HCT116 (cell line): ENCODE results near the gene METTL22.

Experiments
- EZH2 ChIP-seq: fragments of 200-600 bp; sonication (generic); IDR thresholded peaks from 2 replicates; pipeline ENCODE4 v1.6.1; 2017; ENCODE audit warnings: antibody characterized with exemption, mixed run types
- TF ChIP-seq, protein P1 (sequence below), 3 experiments: fragments of 200-600 bp in 1 of 3; sonication (generic) in 1 of 3; IDR thresholded peaks in 2 of 3; conservative IDR thresholded peaks in 1 of 3; 2 replicates each; pipeline ENCODE4 v1.5.1; 2012 to 2017; ENCODE audit warnings: low read depth in 2 of 3, low read length in 2 of 3, antibody characterized with exemption in 1 of 3, borderline replicate concordance in 1 of 3, control low read depth in 1 of 3, mild to moderate bottlenecking in 1 of 3, mixed read lengths in 1 of 3, mixed run types in 1 of 3, moderate library complexity in 1 of 3; ENCODE audit not compliant: insufficient read depth in 1 of 3
- TF ChIP-seq, protein P2 (sequence below): IDR thresholded peaks from 2 replicates; pipeline ENCODE4 v1.6.1; 2012

DNA sequence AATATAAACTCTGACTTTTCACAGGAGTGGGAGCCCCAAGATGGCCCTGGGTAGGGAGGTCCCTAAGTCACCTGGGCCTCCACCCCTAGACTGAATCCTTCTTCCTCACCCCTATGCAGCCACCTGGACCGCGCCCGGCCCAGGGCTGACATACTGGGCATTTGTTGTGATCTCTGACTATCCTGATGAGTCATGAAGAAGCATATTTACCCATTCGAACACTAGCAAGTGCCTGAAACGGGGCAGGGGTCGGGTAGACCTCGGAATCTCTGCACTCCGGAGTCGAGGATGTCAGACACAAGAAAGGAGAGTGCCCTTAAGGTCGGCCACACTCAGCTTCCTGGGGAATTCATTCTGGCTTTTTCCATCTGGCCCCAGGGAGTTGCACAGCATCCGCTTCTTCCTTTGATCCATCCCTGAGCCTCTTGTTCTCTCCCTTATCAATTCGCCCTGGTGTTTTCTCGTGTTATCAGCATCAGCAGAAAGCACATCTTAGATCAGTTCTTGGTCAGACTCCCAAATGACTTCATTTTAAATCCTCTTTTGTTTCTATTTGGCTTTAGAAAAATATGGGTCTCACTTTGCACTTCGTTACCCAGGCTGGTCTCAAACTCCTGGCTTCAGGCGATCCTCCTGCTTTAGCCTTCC, 10.4 kb downstream of the METTL22 start:
- TF ChIP-seq EZH2, result no peak
- TF ChIP-seq, protein P1, sequence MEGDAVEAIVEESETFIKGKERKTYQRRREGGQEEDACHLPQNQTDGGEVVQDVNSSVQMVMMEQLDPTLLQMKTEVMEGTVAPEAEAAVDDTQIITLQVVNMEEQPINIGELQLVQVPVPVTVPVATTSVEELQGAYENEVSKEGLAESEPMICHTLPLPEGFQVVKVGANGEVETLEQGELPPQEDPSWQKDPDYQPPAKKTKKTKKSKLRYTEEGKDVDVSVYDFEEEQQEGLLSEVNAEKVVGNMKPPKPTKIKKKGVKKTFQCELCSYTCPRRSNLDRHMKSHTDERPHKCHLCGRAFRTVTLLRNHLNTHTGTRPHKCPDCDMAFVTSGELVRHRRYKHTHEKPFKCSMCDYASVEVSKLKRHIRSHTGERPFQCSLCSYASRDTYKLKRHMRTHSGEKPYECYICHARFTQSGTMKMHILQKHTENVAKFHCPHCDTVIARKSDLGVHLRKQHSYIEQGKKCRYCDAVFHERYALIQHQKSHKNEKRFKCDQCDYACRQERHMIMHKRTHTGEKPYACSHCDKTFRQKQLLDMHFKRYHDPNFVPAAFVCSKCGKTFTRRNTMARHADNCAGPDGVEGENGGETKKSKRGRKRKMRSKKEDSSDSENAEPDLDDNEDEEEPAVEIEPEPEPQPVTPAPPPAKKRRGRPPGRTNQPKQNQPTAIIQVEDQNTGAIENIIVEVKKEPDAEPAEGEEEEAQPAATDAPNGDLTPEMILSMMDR (IDR thresholded peaks at IDR 0.05 in 2 of 3, conservative IDR thresholded peaks at IDR 0.05 in 1 of 3; ENCODE audit: borderline replicate concordance in 1 of 3, insufficient read depth in 1 of 3, low read depth in 2 of 3, low read length in 2 of 3), result no peak
- TF ChIP-seq, protein P2, sequence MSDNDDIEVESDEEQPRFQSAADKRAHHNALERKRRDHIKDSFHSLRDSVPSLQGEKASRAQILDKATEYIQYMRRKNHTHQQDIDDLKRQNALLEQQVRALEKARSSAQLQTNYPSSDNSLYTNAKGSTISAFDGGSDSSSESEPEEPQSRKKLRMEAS, result no peak
